Anterior cingulate cortex (tissue), 58 donors: ENCODE measurements around the gene PPP1R8.

Source experiments
- DNase-seq, 58 donors: peaks; one replicate each; lab custom pipeline; 2025; lab: John Stamatoyannopoulos, UW

Gene PPP1R8

GRCh38 chr1:27886744-27887143 lies 56.2 kb downstream of the PPP1R8 start:
- no peak for DNase-seq

DNA sequence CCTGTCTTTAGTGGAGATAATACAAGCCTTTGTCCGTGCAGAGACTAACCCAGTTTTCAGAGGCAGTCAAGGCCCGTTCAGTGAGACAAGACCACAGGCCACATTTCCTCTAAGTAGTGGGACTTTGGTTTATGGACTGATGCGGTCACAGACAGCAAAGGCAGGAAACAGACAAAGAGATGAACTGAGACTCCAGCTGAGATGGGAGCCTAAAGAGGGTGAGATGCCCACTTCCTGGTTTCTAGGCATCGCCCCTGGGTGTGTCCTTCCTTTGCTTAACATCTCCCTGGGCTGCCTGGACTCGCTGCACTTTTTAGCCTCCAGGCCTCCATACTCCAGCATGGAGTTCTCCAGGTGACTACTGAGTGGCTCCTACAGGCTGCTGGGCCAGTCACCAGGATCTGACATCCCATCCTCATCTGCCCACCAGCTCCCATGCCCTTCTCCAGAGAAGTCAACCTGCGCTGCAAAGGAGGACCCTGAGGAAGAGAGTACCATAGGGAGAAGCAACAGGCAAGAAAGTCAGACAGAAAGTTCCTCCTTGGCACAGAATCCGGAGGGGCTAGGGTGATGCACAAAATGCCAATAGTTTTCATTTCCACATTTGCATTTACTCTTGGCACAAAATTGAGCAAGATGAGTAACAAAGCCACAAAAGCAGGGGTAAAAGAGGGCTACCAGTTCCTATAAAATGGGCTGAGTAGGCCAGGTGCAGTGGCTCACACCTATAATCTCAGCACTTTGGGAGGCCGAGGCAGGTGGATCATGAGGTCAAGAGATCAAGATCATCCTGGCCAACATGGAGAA lies 56.8 kb downstream of the PPP1R8 start:
- DNase-seq, result peak in 3 of 58 donors; percentile 12 to 20 (median 19)

DNA sequence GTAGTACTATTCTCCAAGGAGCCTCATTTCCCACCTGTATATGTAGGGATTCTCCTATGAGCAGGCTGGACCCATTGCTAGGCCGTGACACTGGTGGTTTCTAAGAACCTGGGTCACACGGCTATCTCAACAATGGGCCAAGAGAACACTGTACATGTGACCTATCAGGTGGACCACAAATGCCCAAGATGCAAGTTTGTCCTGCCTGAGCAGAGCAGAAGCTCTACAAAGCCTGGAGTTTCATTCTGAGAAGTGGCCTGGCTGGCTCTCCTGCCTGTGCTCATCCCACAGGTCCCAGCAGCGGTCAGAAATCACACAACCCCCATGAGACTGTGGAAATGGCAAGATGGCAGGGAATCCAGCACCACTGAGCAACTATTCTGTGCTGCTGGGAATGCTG lies 58.9 kb downstream of the PPP1R8 start:
- peak in 2 of 58 donors; percentile 10 to 29 for DNase-seq

DNA sequence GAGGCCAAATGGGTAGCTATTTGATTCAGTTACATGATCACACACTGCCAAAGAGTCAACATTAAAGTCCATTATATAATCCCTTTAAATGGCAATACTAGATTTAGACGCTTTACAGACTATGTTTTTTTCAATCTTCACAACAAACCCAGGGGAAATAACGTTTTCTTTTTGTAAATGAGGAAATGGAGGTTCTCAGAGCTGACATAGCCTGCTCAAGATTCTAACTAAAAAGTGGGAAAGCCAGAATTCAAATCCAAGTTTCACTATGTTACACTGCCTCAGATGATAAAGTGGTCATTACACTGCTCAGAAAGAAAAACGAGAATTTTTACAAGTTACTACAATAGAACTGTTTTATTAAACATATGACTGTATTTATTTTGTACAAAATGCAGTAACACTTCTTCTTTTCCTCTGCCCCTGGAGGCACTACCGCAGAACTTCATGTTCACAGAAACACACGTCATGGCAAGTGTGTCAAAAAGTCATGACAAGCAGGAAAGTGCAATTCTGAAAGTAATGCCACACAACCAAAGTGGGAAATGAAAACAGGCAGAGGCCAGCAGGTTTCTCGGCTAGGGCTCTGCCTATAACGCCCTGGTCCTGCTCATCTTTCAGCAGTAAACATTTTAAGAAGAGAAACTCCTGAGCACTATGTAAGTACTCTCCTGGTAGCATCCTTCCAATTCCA lies 60.8 kb downstream of the PPP1R8 start:
- peak in 6 of 58 donors; percentile 12 to 26 (median 24) for DNase-seq

- no peak for DNase-seq
Observed at GRCh38 chr1:27894521-27894920, 63.9 kb downstream of the PPP1R8 start.
